Measurements from ENCODE around the gene GUCY1A2. TPM values are rescaled to one million over a fixed set of nuclear protein-coding genes. Genes with fewer than 3 reads are reported as not detected.

GUCY1A2 gene
- total RNA-seq, 1 donor, result under 0.01 TPM

DNA sequence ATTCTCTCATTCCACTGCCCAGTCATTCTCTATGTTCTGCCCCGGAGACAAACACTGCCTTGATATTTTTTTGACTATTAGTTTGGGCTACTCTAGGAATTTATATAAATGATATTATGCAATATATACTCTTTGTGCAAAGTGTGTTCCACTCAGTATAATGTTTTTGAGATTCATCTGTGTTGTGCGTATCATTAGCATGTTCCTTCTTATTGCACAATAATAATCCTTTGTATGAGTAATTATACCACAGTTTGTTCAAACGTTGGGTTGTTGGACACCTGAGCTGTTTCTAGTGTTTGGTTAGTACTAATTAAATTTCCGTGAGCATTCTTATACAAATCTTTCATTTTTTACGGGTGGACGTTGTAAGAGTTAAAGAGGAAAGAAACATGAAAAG, 390.6 kb downstream of the GUCY1A2 start:
- no peaks in the 10 kb centered on the region for H3K9me3 ChIP-seq (ENCODE audit: low read depth, low read length)
- no peak overlapping the region for H3K27ac ChIP-seq (ENCODE audit: low read depth, low read length)
- TF ChIP-seq, protein P1, sequence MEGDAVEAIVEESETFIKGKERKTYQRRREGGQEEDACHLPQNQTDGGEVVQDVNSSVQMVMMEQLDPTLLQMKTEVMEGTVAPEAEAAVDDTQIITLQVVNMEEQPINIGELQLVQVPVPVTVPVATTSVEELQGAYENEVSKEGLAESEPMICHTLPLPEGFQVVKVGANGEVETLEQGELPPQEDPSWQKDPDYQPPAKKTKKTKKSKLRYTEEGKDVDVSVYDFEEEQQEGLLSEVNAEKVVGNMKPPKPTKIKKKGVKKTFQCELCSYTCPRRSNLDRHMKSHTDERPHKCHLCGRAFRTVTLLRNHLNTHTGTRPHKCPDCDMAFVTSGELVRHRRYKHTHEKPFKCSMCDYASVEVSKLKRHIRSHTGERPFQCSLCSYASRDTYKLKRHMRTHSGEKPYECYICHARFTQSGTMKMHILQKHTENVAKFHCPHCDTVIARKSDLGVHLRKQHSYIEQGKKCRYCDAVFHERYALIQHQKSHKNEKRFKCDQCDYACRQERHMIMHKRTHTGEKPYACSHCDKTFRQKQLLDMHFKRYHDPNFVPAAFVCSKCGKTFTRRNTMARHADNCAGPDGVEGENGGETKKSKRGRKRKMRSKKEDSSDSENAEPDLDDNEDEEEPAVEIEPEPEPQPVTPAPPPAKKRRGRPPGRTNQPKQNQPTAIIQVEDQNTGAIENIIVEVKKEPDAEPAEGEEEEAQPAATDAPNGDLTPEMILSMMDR (IDR thresholded peaks at IDR 0.05; ENCODE audit: extremely low read depth, low read depth, low read length), result no peak
- H4K20me1 ChIP-seq (ENCODE audit: insufficient read depth, low read length), result no peaks in the 10 kb centered on the region
- no peak overlapping the region for H2AFZ ChIP-seq (ENCODE audit: low read length)
- H3K4me1 ChIP-seq (ENCODE audit: insufficient read depth, low read length), result no peaks in the 10 kb centered on the region
- H3K4me2 ChIP-seq (ENCODE audit: insufficient read depth, low read length), result no peak overlapping the region
- no peaks in the 10 kb centered on the region for H3K79me2 ChIP-seq (ENCODE audit: insufficient read depth, low read length)
- no peak for DNase-seq (ENCODE audit: insufficient read length, low spot score, missing footprints)
- no peaks in the 10 kb centered on the region for H3K27me3 ChIP-seq (ENCODE audit: insufficient read depth, low read length)
- H3K4me3 ChIP-seq (ENCODE audit: insufficient read depth, low read length), result no peak overlapping the region
- H3K36me3 ChIP-seq (ENCODE audit: insufficient read depth, low read length), result no peaks in the 10 kb centered on the region

DNA sequence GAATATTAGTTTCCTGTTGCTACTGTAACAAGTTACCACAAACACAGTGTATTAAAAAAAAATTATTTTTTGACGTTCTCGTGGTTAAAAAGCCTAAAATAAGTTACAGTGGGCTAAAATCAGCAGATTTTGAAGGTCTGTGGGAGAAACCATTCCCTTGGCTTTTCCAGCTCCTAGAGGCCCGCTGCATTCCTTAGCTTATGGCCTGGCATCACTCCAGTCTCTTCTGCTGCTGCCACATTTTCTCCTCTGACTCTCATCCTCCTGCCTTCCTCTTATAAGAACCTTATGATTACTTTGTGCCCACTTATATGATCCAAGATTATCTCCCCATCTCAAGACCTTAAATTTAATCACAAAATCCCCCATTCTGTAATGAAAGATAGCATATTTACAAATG, 392.7 kb downstream of the GUCY1A2 start:
- Histone ChIP-seq H3K27me3 (ENCODE audit: insufficient read depth, low read length) (no peaks in the 10 kb centered on the region), H3K4me1 (ENCODE audit: insufficient read depth, low read length) (no peaks in the 10 kb centered on the region), H3K27ac (ENCODE audit: low read depth, low read length) (no peak overlapping the region), H3K79me2 (ENCODE audit: insufficient read depth, low read length) (no peaks in the 10 kb centered on the region), H3K9me3 (ENCODE audit: low read depth, low read length) (no peaks in the 10 kb centered on the region), H3K4me3 (ENCODE audit: insufficient read depth, low read length) (no peak overlapping the region), H2AFZ (ENCODE audit: low read length) (no peak overlapping the region), H3K36me3 (ENCODE audit: insufficient read depth, low read length) (no peaks in the 10 kb centered on the region), H3K4me2 (ENCODE audit: insufficient read depth, low read length) (no peak overlapping the region), H4K20me1 (ENCODE audit: insufficient read depth, low read length) (no peaks in the 10 kb centered on the region)
- TF ChIP-seq, protein P1 (IDR thresholded peaks at IDR 0.05; ENCODE audit: extremely low read depth, low read depth, low read length), result no peak
- no peak for DNase-seq (ENCODE audit: insufficient read length, low spot score, missing footprints)

DNA sequence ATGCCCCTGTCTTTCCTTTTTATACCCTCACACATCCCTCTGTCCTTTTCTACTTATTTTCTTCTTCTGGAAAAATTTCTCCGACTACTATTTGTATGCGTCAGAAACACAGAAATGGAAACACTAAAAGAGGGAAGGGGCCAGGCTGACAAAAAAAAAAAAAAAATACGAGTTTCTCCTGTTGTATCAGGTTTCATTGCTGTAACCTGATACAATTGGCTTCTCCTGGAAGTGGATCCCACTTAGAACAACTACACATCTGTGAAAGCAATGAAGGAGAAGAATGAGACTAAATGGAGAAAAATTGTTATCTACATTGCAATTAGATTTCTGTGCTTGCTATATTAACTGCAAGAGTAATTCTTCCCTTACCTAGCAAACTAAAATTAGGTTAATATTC, 393.9 kb downstream of the GUCY1A2 start:
- DNase-seq (ENCODE audit: insufficient read length, low spot score, missing footprints), result no peak
- H3K4me1 ChIP-seq (ENCODE audit: insufficient read depth, low read length), result no peaks in the 10 kb centered on the region
- H3K79me2 ChIP-seq (ENCODE audit: insufficient read depth, low read length), result no peaks in the 10 kb centered on the region
- no peak overlapping the region for H2AFZ ChIP-seq (ENCODE audit: low read length)
- no peaks in the 10 kb centered on the region for H3K27me3 ChIP-seq (ENCODE audit: insufficient read depth, low read length)
- H4K20me1 ChIP-seq (ENCODE audit: insufficient read depth, low read length), result no peaks in the 10 kb centered on the region
- TF ChIP-seq, protein P1 (IDR thresholded peaks at IDR 0.05; ENCODE audit: extremely low read depth, low read depth, low read length), result no peak
- no peak overlapping the region for H3K4me3 ChIP-seq (ENCODE audit: insufficient read depth, low read length)
- H3K36me3 ChIP-seq (ENCODE audit: insufficient read depth, low read length), result no peaks in the 10 kb centered on the region
- no peaks in the 10 kb centered on the region for H3K9me3 ChIP-seq (ENCODE audit: low read depth, low read length)
- H3K4me2 ChIP-seq (ENCODE audit: insufficient read depth, low read length), result no peak overlapping the region
- H3K27ac ChIP-seq (ENCODE audit: low read depth, low read length), result no peak overlapping the region
